Stimulated activated CD8-positive, alpha-beta memory T cell treated with anti-CD3 and anti-CD28 coated beads, Interleukin-2, amount 100 ng/mL, for 1 hour (primary cell): ENCODE measurements around the gene RASSF3.
"Not testable (repeated sequence)": the region's sequence is repeated elsewhere in the genome, so short reads cannot be mapped to it uniquely, and the experiment has no call there.

ENCODE experiments used
- DNase-seq, 2 donors: peaks; one replicate each; pipeline ENCODE4 v3.0.0-alpha.2; 2020; ENCODE audit warnings: low read depth in 2 of 2

Gene RASSF3, protein sequence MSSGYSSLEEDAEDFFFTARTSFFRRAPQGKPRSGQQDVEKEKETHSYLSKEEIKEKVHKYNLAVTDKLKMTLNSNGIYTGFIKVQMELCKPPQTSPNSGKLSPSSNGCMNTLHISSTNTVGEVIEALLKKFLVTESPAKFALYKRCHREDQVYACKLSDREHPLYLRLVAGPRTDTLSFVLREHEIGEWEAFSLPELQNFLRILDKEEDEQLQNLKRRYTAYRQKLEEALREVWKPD

DNA sequence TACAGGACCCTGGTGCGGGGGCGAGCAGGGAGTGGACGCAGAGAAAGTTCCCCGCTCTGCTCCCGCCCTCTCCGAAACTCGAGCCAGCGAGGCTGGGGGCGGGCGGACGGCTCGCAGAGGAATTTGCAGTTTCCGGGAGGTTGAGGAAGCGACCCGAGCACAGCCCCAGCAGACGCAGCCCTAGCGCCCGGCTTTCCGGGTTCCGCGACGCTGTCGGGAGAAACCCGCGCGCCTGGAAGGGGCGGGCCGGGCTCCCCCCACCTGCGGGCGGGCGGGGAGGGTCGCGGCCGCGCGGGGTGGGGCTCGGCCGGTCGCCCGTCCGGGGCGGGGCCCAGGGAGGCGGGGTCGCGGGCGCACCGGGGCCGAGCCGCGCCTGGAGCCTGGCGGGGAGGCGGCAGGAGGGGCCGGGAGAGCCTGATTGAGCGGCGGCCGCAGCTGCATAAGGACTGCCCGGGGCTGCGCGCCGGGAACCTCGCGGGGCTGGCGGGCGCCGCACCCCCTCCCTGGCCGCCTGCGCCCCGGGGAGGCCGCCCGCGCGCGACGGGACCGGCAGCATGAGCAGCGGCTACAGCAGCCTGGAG lies at the start of gene RASSF3:
RASSF3 (plus strand) TSS at position 417 of the 581 bp plus-strand sequence; CDS start at position 555, 138 bp downstream.
- peak; percentile 54 for DNase-seq

GRCh38 chr12:64561302-64562136 lies 48.8 kb upstream of the RASSF3 start:
- no peak for DNase-seq

- DNase-seq: no peak
Observed at GRCh38 chr12:64566122-64566521, 44.2 kb upstream of the RASSF3 start.

- DNase-seq: no peak
Observed at GRCh38 chr12:64566831-64567517, 43.3 kb upstream of the RASSF3 start.

DNA sequence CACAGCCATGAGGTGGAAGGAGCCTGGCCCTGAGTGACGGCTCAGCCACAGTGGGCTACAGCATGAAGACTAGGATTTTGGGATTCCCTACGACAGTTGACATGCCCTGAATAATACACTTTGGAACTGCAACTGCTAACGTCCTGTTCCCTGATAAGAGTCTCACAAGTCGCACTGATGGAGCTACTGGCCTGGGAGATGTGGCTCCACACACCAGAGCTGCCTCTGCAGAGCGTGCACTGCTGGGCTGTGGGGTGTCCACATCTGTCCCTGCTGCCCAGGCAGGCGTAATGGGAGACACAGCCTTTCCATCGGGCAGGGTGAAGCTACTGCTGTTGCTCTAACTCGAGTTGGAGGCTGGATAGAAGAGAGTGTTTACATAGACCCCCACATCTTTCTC lies 42.7 kb upstream of the RASSF3 start:
- no peak for DNase-seq

DNA sequence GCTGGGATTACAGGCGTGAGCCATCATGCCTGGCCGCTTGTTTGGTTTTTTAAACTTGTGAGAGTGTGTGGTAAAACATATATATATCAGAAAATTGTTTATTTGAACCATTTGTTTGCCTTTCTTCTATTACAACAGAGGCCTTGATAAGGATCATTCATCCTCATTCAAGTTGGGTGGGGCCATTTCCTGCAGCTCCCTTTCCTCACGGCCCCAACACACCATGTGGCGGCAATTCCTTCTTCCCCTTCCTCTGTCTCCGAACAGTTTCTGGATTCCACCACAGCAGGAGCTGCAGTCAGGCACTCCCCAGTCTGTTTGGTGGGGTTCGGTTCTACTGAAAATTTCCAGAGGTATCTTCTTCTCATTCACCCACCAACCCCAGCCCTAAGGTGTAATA lies 42.0 kb upstream of the RASSF3 start:
- no peak for DNase-seq

- DNase-seq: no peak
Observed at GRCh38 chr12:64569923-64570691, 40.2 kb upstream of the RASSF3 start.

GRCh38 chr12:64571411-64571810 lies 38.9 kb upstream of the RASSF3 start:
- no peak for DNase-seq

DNA sequence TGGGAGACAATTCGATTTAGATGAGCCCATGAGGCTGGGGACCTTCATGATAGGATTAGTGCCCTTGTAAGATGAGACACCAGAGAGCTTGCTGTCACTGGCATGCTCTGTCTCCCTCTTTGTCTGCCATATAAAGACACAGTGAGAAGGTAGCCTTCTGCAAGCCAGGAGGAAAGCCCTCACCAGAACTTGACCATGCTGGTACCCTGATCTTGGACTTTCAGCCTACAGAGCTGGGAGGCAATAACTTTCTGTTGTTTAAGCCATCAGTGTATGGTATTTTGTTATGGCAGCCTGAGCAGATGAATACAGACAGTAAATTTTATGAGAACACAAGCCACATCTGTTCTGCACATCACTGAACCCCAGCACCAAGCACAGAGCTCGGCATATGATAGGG lies 38.1 kb upstream of the RASSF3 start:
- no peak for DNase-seq

GRCh38 chr12:64574837-64575236 lies 35.5 kb upstream of the RASSF3 start:
- no peak for DNase-seq

DNA sequence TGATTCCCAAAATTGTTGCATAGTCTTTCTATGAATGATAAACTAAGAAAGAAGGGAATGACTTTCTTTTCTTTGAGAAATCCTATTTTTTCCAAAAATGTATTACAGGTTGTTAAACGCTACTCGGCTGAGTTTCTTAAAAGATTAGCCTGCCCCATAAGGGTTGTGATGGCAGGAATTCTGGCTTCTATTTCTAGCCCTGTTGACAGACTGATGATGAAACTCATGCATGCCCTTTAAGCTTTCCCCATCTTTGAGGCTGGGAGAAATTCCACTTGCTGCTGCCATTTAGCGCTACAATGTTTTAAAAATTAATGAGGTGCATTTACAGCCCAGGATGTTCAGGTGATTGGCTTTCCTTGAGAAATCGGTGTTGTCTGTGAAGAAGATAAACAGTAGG lies 33.2 kb upstream of the RASSF3 start:
- DNase-seq: no peak

DNA sequence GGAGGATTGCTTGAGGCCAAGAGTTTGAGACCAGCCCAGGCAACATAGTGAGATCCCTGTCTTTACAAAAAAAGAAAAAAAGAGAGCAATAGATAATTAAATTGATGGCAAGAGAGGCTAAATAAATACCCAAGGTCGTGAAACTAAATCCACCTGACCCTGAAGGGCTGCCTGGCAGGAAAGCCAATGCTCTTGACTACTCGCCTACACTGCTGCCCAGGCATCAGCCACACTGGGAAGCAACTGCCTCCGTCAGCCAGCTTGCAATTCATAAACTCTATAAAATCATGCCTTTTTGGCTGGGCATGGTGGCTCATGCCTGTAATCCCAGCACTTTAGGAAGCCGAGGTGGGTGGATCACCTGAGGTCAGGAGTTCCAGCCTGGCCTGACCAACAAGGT lies 31.7 kb upstream of the RASSF3 start:
- no peak for DNase-seq

DNA sequence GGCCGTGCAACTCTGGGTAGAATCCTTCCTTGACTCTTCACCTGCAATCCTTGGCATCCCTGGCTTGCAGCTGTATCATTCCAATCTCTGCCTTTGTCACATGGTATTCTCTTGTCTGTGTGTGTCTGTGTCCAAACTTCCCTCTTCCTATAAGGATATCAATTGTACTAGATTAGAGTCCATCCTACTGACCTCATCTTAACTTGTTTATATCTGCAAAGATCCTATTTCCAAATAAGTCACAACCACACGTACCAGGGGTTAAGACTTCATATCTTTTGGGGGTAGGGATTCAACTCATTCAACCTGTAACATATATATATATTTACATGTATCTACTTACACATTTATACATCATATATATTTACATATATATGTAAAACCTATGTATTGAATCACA lies 29.6 kb upstream of the RASSF3 start:
- no peak for DNase-seq

GRCh38 chr12:64582114-64582513 lies 28.2 kb upstream of the RASSF3 start:
- DNase-seq: no peak

GRCh38 chr12:64582862-64583261 lies 27.4 kb upstream of the RASSF3 start:
- DNase-seq: no peak

- DNase-seq: not testable (repeated sequence)
Observed at GRCh38 chr12:64583395-64583770, 26.9 kb upstream of the RASSF3 start.

DNA sequence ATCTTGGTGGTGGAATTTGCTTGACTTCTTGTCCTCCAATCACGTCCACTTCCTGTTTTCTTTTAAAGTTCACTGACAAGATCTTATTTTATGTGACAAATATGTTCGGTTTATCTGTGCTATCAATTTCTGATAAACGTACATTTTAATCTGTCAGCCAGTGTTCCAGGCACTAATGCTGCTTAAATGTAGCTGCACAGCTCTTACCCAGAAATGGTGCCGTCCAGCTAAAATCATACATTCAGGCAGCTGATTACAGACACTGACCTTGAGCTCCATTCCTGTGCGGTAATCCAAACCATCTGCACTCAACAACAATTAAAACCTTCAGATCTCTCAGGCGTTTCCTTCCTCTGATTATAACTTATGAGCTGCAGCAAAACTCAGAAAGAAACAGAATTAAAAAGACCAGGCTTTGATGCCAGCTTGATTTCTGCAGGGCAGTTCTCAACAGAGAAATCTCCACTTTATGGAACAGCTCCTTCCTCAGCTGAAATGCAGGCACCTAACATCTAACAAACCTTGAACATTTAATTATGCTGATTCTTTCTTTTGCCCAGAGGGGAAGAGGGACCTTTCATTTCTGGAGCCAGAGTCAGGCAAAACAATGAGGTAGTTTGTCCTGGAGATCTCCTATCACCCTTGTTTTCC lies 26.4 kb upstream of the RASSF3 start:
- DNase-seq: no peak

DNA sequence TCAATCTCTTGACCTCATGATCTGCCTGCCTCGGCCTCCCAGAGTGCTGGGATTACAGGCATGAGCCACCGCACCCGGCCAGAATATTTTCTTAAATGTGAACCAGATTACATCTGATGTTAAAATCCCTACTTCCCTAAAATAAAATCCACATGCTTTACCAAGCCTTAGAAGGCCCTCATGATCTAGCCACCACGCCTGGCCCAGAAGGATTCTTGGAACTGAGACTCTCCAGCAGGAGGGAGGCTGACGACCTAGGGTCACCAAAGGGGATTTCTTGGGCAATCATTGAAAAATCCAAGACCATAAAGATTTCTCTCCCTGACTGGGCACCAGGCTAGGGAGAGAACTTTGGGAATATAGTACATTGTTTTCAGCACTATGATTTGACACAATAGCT lies 25.2 kb upstream of the RASSF3 start:
- no peak for DNase-seq

DNA sequence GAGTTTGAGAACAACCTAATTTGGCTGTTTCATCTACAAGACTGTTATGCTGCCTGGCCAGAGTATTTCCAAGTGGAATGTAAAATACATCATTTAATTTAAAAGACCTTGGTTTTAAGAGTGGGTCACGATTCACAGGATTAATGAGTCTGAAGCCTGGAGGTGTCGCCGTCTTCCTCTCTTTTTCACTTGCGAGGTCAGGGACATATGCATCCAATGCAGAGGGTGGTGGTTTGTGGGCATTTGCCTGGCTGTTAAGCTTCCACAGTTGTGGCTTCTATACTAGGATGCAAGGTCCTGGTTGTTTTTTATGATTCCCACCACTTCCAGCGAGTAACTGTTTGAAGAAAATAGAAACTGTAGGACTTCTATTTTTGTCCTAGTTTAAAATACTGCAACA lies 22.8 kb upstream of the RASSF3 start:
- DNase-seq: no peak

DNA sequence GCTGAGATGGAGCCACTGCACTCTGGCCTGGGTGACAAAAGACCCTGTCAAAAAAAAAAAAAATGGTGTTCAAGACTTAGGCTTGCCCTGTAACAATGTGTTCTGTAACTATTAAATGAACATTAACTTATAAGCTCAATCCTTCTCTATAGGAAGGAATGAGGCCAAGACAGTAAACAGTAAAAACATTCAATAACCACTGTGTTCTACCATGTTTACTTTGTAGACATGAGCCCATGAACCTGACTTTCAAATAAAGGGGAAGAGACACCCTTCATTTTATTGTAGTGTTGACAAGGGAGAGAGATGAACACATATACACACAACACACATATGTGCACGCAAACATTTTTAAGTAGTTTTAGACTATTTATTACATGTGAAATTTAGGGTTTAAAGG lies 20.1 kb upstream of the RASSF3 start:
- no peak for DNase-seq
